ENCODE results near the gene UNC13C.

- TF ChIP-seq CTCF (IDR thresholded peaks at IDR 0.05) (no peak), EP300 (IDR thresholded peaks at IDR 0.05) (no peak), POLR2A (IDR thresholded peaks at IDR 0.05) (no peak)
Measured at GRCh38 chr15:54605556-54605955, 627.3 kb downstream of the UNC13C start.

Data from tibial nerve (tissue), 4 donors.